22Rv1 (cell line): ENCODE data around the gene ANXA6.

ENCODE experiments used
- ZFX ChIP-seq: fragments of 450-650 bp; IDR thresholded peaks from 2 replicates; pipeline ENCODE4 v1.6.1; 2017; ENCODE audit warnings: antibody characterized with exemption, borderline replicate concordance
- TF ChIP-seq, protein P1 (sequence below): fragments of 450-650 bp; IDR thresholded peaks from 2 replicates; pipeline ENCODE4 v1.5.1; 2017; ENCODE audit warnings: mild to moderate bottlenecking

DNA sequence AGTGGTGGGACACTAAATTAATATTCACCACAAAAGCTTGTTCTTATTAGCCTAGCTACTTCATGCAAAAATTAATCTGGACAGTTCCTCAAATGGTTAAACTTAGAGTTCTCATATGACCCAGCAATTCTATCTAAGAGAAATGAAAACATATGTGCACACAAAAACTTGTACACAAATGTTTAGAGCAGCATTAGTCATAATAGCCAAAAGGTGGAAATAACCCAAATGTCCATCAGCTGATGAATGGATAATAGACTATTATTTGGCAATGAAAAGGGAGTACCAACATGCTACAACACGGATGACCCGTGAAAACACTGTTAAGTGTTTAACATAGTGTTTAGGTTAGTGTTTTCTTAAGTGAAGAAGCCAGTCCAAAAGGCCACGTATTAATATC lies 43.9 kb downstream of the ANXA6 start:
- TF ChIP-seq, protein P1, sequence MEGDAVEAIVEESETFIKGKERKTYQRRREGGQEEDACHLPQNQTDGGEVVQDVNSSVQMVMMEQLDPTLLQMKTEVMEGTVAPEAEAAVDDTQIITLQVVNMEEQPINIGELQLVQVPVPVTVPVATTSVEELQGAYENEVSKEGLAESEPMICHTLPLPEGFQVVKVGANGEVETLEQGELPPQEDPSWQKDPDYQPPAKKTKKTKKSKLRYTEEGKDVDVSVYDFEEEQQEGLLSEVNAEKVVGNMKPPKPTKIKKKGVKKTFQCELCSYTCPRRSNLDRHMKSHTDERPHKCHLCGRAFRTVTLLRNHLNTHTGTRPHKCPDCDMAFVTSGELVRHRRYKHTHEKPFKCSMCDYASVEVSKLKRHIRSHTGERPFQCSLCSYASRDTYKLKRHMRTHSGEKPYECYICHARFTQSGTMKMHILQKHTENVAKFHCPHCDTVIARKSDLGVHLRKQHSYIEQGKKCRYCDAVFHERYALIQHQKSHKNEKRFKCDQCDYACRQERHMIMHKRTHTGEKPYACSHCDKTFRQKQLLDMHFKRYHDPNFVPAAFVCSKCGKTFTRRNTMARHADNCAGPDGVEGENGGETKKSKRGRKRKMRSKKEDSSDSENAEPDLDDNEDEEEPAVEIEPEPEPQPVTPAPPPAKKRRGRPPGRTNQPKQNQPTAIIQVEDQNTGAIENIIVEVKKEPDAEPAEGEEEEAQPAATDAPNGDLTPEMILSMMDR, result no peak
- no peak for TF ChIP-seq ZFX
